ENCODE data around the gene SH3BP1.
A peak's percentile ranks its signal among the peaks of the same experiment; 100 is the strongest.

SH3BP1 gene

GRCh38 chr22:37659066-37659896 lies 19.8 kb downstream of the SH3BP1 start:
- Histone ChIP-seq H3K27ac (peak overlapping the region in 1 of 2 donors; percentile 89), H3K4me3 (peak overlapping the region; percentile 91)
- TF ChIP-seq, protein P1, sequence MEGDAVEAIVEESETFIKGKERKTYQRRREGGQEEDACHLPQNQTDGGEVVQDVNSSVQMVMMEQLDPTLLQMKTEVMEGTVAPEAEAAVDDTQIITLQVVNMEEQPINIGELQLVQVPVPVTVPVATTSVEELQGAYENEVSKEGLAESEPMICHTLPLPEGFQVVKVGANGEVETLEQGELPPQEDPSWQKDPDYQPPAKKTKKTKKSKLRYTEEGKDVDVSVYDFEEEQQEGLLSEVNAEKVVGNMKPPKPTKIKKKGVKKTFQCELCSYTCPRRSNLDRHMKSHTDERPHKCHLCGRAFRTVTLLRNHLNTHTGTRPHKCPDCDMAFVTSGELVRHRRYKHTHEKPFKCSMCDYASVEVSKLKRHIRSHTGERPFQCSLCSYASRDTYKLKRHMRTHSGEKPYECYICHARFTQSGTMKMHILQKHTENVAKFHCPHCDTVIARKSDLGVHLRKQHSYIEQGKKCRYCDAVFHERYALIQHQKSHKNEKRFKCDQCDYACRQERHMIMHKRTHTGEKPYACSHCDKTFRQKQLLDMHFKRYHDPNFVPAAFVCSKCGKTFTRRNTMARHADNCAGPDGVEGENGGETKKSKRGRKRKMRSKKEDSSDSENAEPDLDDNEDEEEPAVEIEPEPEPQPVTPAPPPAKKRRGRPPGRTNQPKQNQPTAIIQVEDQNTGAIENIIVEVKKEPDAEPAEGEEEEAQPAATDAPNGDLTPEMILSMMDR (IDR thresholded peaks at IDR 0.05), result no peak
- DNase-seq (ENCODE audit: low spot score), result peak; percentile 72

GRCh38 chr22:37659897-37660708 lies 20.6 kb downstream of the SH3BP1 start:
- DNase-seq (ENCODE audit: low spot score), result no peak
- Histone ChIP-seq H3K4me3 (peak overlapping the region; percentile 91), H3K27ac (peak overlapping the region in 1 of 2 donors; percentile 75)
- TF ChIP-seq, protein P1 (IDR thresholded peaks at IDR 0.05), result no peak

- Histone ChIP-seq H3K27ac (peak overlapping the region in 1 of 2 donors; percentile 75), H3K4me3 (no peak overlapping the region)
- DNase-seq (ENCODE audit: low spot score), result no peak
- TF ChIP-seq, protein P1 (IDR thresholded peaks at IDR 0.05), result no peak
Measured at GRCh38 chr22:37660709-37661045, 21.2 kb downstream of the SH3BP1 start.

DNA sequence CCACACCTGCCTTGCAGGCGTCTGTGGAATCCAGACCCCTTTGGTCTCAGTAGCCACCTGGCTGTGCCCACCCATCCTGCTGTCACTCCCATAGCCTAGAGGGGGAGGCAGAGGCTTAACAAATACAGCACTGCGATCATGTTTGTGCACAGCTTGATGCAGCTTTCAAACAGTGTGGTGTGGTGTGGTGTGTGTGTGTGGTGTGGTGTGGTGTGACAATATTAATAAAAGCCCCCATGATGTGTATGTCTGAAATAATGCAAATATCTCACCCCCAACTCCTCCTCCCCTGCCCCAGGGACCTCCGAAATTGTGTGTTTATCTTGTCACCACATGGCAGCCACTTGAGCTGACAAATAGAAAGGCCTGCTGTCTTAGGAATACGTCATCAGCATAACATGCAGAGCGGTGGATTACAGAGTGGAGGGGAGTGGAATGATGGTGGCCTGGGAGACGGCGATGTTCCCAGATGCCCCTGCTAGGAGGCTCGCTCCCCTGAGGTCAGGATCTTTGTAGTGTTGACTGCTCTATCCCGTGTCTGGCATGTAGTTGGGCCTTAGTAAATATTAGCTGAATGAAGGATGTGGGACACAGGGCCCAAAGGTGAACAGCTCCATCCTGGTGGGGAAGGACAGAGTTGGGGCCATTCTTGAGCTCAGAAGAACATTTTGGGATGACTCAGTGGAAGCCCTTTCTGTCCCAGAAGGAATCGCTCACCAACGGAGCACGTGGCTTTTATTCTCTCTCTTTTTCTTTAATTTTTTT lies 21.9 kb downstream of the SH3BP1 start:
- TF ChIP-seq, protein P1 (IDR thresholded peaks at IDR 0.05), result no peak
- no peak for DNase-seq (ENCODE audit: low spot score)
- Histone ChIP-seq H3K4me3 (peak overlapping the region; percentile 1), H3K27ac (peak overlapping the region in 1 of 2 donors; percentile 75)

DNA sequence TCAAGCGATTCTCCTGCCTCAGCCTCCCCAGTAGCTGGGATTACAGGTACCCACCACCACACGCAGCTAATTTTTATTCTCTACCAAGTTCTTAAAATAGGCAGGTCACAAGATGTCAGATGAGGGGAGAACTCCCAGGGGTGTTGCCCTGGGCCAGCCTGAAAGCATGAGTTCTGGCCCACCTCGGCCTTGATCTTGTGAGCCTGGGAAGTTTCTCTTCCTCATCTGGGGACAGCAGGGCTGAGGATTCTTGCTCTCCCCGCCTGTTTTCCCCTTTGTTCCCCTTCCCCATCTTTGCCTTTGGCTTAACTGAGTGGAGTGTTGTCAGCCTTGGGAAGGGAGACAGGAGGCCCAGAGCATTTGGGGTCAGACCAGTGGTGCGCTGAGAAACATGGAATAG lies 22.6 kb downstream of the SH3BP1 start:
- TF ChIP-seq, protein P1 (IDR thresholded peaks at IDR 0.05), result no peak
- peak overlapping the region in 1 of 2 donors; percentile 49 for H3K27ac ChIP-seq
- H3K4me3 ChIP-seq, result no peak overlapping the region
- DNase-seq (ENCODE audit: low spot score), result no peak

DNA sequence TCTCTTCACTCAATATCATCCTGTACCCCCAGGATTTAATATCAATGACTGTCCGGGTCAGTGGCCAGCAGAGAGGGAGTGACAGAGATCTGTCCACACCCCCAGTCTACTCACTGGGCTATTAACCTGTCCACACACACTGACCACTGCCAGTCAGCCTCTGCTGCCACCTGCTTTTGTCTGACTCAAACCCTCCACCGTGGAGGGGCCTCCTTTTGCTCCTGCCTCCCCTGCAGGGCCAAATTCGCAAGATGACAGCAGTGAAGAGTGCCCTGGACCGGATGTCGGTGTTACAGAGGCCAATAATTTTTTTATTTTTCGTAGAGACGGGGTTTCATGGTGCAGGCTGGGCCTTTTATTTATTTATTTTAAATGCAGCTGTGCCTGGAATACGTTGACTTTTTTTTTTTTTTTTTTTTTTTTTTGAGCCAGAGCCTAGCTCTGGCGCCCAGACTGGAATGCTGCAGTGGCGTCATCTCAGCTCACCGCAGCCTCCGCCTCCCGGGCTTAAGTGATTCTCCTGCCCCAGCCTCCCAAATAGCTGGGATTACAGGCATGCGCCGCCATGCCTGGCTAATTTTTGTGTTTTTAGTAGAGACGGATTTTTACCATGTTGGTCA lies 24.2 kb downstream of the SH3BP1 start:
- Histone ChIP-seq H3K4me3 (no peak overlapping the region), H3K27ac (peak overlapping the region in 1 of 2 donors; percentile 32)
- no peak for DNase-seq (ENCODE audit: low spot score)
- TF ChIP-seq, protein P1 (IDR thresholded peaks at IDR 0.05), result no peak

Data from coronary artery (tissue), 2 donors.